ENCODE data around the gene CDH22. TPM values are rescaled to one million over a fixed set of nuclear protein-coding genes. Genes with fewer than 3 reads are reported as not detected.

Gene CDH22
- total RNA-seq, 1 donor from 2014 or later = 0.41 TPM

GRCh38 chr20:46139908-46140482, 168.3 kb downstream of the CDH22 start:
- DNase-seq = peak; percentile 87

GRCh38 chr20:46139266-46139889, 168.9 kb downstream of the CDH22 start:
- peak; percentile 37 for DNase-seq

GRCh38 chr20:46137816-46138215, 170.5 kb downstream of the CDH22 start:
- no peak for DNase-seq

GRCh38 chr20:46135856-46136633, 172.3 kb downstream of the CDH22 start:
- no peak for DNase-seq

- DNase-seq = no peak
Observed at GRCh38 chr20:46134716-46135115, 173.6 kb downstream of the CDH22 start.

- DNase-seq = no peak
Observed at GRCh38 chr20:46133886-46134654, 174.2 kb downstream of the CDH22 start.

GRCh38 chr20:46132705-46133120, 175.6 kb downstream of the CDH22 start:
- peak; percentile 80 for DNase-seq

GRCh38 chr20:46131396-46131795, 176.9 kb downstream of the CDH22 start:
- no peak for DNase-seq

- DNase-seq = no peak
Observed at GRCh38 chr20:46130534-46130933, 177.8 kb downstream of the CDH22 start.

GRCh38 chr20:46129955-46130481, 178.3 kb downstream of the CDH22 start:
- DNase-seq = no peak

- DNase-seq = peak; percentile 41
Observed at GRCh38 chr20:46128310-46129151, 179.8 kb downstream of the CDH22 start.

- DNase-seq = no peak
Observed at GRCh38 chr20:46127396-46128010, 180.8 kb downstream of the CDH22 start.

GRCh38 chr20:46126440-46127056, 181.8 kb downstream of the CDH22 start:
- no peak for DNase-seq

Other genes starting within 250 kb of the CDH22 start
- 32.4 TPM for gene NCOA5, start 218.5 kb downstream of the CDH22 start, total RNA-seq
- 3.3 TPM for gene CD40, start 190.2 kb downstream of the CDH22 start, total RNA-seq
- 51.3 TPM for gene ELMO2, start 98.1 kb upstream of the CDH22 start, total RNA-seq
- 6.7 TPM for gene ZNF334, start 205.1 kb upstream of the CDH22 start, total RNA-seq
- not detected for gene OCSTAMP, start 242.2 kb upstream of the CDH22 start, total RNA-seq

All from tongue (tissue), 2 donors.